Measurements from ENCODE around the gene SUMF1.
"Not testable (repeated sequence)": the region's sequence is repeated elsewhere in the genome, so short reads cannot be mapped to it uniquely, and the experiment has no call there.

Gene SUMF1

GRCh38 chr3:4332111-4332510 is 135.0 kb downstream of the SUMF1 start:
- CTCF ChIA-PET, result no interaction called here
- POLR2A ChIA-PET, result no interaction called here

GRCh38 chr3:4329806-4330205 is 137.3 kb downstream of the SUMF1 start:
- POLR2A ChIA-PET; CTCF ChIA-PET; DNase-seq (ENCODE audit: extremely low spot score): not testable (repeated sequence)

More at GRCh38 chr3:4332111-4332510, 135.0 kb downstream of the SUMF1 start:
- no peak for DNase-seq (ENCODE audit: extremely low spot score)
- TF ChIP-seq BHLHE40 (IDR thresholded peaks at IDR 0.05; ENCODE audit: borderline replicate concordance) (no peak), HDGF (IDR thresholded peaks at IDR 0.05; ENCODE audit: borderline replicate concordance) (no peak), L3MBTL2 (conservative IDR thresholded peaks at IDR 0.05) (no peak), PKNOX1 (IDR thresholded peaks at IDR 0.05) (no peak), ARNT (IDR thresholded peaks at IDR 0.05) (no peak), FOXM1 (IDR thresholded peaks at IDR 0.05; ENCODE audit: borderline replicate concordance) (no peak), ELF4 (IDR thresholded peaks at IDR 0.05) (no peak), TARDBP (IDR thresholded peaks at IDR 0.05) (no peak), ZNF384 (IDR thresholded peaks at IDR 0.05) (no peak), SUZ12 (IDR thresholded peaks at IDR 0.05) (no peak), NFRKB (IDR thresholded peaks at IDR 0.05) (no peak), SP1 (IDR thresholded peaks at IDR 0.05) (no peak), LEF1 (IDR thresholded peaks at IDR 0.05; ENCODE audit: borderline replicate concordance) (no peak)

- ChIA-PET CTCF (no interaction called here), POLR2A (no interaction called here)
- TF ChIP-seq FOXA1 (IDR thresholded peaks at IDR 0.05), result no peak
- no peak for TF ChIP-seq ARNT (IDR thresholded peaks at IDR 0.05)
- no peak for TF ChIP-seq NFRKB (IDR thresholded peaks at IDR 0.05)
- no peak for TF ChIP-seq SUZ12 (IDR thresholded peaks at IDR 0.05)
- no peak for TF ChIP-seq CTBP1 (IDR thresholded peaks at IDR 0.05; ENCODE audit: borderline replicate concordance)
- no peak for TF ChIP-seq ZNF384 (IDR thresholded peaks at IDR 0.05)
- no peak for TF ChIP-seq PKNOX1 (IDR thresholded peaks at IDR 0.05)
- DNase-seq (ENCODE audit: extremely low spot score), result no peak
These were observed 140.2 kb downstream of the SUMF1 start for GRCh38 chr3:4326868-4327267.

GRCh38 chr3:4323246-4324027 is 143.6 kb downstream of the SUMF1 start:
- ChIA-PET POLR2A (no interaction called here), CTCF (no interaction called here)
- no peak for DNase-seq (ENCODE audit: extremely low spot score)
- no peak for TF ChIP-seq FOXK2 (IDR thresholded peaks at IDR 0.05)
- no peak for TF ChIP-seq BHLHE40 (IDR thresholded peaks at IDR 0.05; ENCODE audit: borderline replicate concordance)
- no peak for TF ChIP-seq PKNOX1 (IDR thresholded peaks at IDR 0.05)
- no peak for TF ChIP-seq FOXA1 (IDR thresholded peaks at IDR 0.05)
- TF ChIP-seq SP1 (IDR thresholded peaks at IDR 0.05), result no peak
- no peak for TF ChIP-seq FOXM1 (IDR thresholded peaks at IDR 0.05; ENCODE audit: borderline replicate concordance)
- no peak for TF ChIP-seq LEF1 (IDR thresholded peaks at IDR 0.05; ENCODE audit: borderline replicate concordance)
- TF ChIP-seq CTBP1 (IDR thresholded peaks at IDR 0.05; ENCODE audit: borderline replicate concordance), result no peak
- no peak for TF ChIP-seq TARDBP (IDR thresholded peaks at IDR 0.05)

- no peak for DNase-seq (ENCODE audit: extremely low spot score)
- TF ChIP-seq LEF1 (IDR thresholded peaks at IDR 0.05; ENCODE audit: borderline replicate concordance) (no peak), HDGF (IDR thresholded peaks at IDR 0.05; ENCODE audit: borderline replicate concordance) (no peak), FOXK2 (IDR thresholded peaks at IDR 0.05) (no peak), BHLHE40 (IDR thresholded peaks at IDR 0.05; ENCODE audit: borderline replicate concordance) (no peak), NFRKB (IDR thresholded peaks at IDR 0.05) (no peak)
- ChIA-PET POLR2A (no interaction called here), CTCF (no interaction called here)
These were observed 144.4 kb downstream of the SUMF1 start for GRCh38 chr3:4322635-4323034.

- CTCF ChIA-PET, result no interaction called here
- POLR2A ChIA-PET, result no interaction called here
- DNase-seq (ENCODE audit: extremely low spot score), result no peak
- no peak for TF ChIP-seq ELF4 (IDR thresholded peaks at IDR 0.05)
- TF ChIP-seq NFRKB (IDR thresholded peaks at IDR 0.05), result no peak
- peak; percentile 71 for TF ChIP-seq PKNOX1 (IDR thresholded peaks at IDR 0.05)
- no peak for TF ChIP-seq TARDBP (IDR thresholded peaks at IDR 0.05)
These were observed 145.3 kb downstream of the SUMF1 start for GRCh38 chr3:4321732-4322131.

All from HEK293T (cell line).